ENCODE measurements around the gene INHA.

INHA gene

DNA sequence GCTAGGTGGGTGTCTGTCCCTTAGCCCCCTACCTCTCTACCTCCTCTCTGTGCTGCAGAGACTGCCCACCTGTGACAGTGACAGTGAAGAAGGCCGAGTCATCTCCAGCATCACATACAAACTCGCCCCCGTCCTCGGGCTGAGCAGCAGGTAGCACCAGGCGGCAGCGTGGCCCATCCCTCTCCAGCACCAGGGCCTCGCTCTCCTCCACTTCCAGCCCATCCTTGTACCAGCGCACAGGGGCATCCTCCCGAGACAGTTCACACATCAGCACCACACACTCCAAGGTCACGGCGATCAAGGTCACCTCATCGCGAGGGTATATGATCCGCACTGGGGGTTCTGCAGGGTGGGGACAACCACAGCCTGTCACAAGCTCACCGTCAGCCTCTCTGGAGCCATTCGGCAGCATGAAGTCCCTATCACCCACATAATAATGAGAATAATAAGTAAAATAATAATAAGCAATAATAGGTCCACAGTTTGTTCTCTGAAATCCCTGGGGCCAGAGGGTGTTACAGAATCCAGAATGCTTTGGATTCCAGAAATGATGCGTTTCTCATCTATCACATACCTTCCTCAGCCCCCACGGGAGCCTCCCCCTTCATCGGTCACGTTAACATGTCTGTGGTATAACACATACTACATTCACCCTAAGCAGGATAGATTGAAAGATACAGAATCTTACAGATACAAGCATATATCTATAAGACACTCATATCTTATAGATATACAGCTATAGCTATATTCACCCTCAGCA is 12.8 kb upstream of the INHA start:
- no peak for DNase-seq (ENCODE audit: low read depth)

DNA sequence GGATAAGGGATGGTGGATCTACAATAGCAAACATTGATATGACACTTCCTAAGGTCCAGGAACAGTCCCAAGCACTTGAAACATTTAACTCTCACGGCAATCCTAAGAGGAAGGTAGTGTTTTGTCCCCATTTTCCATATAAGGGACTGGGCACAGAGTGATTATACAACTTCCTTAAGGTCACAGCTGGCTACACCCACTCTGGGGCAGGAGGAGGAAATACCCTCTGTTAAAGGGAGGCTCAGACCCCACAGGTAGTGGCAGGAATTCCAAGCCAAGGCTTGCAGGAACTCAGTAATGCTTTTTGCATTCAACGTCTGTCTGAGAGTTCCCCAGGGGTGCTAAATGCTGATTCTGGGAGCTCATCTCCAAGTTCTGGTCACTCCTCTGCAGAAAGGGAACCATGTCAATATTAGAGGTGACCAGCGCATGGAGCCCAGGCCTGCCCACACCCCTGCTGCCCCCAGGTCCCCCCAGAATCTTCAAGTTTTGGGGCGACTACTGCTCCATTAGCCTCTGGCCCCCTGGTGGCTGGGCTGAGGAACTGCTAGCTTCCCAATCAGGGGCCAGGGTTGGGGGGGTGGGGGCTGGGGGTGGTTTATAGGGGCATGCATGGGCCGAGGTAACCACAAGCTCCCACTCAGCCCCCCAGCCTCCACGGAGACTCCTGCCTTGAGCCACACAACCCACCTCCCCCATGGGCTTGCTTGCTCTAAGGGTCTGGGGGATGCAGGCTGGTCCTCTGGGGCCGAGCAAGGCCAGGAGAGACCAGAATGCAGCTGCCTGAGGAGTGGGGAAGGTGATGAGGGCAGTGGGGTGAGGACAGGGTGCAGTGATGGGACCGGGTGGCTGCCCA is 11.8 kb upstream of the INHA start:
- DNase-seq (ENCODE audit: low read depth), result no peak

DNA sequence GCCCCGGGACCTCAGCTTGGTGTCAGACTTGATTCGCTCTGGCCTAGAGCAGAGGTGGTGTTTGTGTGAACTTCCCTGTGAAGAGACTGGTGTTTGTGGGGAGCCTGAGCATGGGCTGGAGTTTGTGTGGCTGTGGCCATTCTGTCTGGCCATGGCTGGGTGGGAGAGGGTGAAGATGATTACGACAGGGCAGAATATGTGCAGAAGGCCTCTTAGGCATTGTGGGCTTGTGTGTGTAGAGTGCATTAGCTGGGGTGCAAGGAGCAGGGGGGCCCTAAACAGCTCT is 11.3 kb upstream of the INHA start:
- no peak for DNase-seq (ENCODE audit: low read depth)

DNA sequence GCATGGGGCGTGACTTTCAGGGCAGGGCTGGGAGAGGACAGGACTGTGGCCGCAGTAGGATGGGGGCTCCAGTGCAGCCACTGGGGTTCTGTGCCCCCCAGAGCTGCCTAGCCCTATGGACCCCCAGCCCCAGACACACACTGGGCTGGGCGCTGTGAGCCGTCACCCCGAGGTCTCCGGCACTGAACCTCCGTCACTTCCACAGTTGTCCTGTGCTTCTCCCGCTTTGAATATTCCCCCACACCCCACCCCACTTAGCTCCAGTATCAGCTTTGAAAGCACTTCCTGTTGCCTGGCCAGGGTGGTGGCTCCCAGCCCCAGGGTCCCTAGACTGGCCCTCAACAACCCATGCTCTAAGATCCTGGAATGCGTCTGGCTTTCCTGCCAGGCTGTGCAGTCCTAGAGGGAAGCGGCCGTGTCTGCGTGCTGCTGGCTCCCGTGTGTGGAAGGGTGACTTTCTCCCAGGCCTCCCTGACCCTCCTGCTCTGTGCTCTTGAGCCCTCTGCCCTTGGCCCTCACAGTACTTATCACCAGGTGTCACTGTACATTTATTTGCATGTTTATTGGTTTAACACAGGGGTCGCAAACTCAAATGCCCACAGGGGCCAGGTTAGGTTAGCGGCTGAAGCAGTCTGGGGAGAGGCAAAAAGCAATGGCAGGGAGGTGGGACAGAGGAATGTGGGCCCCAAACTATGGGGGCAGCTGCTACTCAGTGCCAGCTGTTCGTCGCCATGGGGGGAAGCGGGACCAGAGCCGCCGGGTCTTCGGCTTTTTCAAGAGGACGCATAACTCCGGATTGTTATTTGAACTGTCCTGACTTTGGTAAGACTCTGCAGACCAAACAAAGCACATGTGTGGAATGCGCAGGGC is 10.7 kb upstream of the INHA start:
- no peak for DNase-seq (ENCODE audit: low read depth)

DNA sequence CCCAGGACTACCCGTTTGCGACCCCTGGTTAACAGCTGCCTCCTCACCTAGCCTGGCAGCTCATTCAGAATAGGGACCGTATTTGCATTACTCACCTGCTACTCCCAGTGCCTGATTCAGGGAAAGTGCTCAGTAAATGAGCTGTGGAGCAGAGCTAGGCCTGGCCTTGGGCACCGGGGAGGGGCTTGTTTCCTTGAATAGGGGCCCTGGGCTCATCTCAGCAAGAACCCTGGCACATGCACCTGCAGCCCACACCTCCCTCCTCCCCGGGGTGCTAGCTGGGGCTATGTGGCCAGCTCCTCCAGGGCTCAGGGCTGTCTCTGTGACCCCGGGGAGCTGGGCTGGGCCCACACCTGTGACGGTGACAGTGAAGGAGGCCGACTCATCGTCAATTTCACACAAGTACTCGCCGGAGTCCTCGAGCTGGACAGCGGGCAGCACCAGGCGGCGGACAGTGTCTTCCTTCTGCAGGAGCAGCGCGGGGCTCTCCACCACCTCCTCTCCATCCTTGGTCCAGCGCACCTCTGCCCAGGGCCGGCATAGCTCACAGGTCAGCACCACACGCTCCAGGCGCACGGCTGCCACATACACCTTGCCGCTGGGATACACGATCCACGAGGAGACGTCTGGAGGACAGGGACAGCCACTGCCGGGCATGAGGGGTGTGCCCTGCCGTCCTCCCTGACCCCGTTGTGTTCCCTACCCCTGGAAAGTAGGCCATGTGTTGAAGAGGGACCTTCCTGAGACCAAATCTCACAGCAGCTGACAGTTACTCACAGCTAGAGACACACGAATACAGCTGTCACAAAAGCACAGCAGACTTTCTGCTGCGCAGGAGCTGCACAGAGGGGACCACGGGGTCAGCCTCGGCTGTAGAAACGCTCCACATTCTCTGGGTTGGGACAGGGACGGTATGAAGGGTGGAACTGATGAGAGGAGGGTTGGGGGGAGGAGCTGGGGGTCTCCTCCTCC is 9.8 kb upstream of the INHA start:
- DNase-seq (ENCODE audit: low read depth), result no peak

DNA sequence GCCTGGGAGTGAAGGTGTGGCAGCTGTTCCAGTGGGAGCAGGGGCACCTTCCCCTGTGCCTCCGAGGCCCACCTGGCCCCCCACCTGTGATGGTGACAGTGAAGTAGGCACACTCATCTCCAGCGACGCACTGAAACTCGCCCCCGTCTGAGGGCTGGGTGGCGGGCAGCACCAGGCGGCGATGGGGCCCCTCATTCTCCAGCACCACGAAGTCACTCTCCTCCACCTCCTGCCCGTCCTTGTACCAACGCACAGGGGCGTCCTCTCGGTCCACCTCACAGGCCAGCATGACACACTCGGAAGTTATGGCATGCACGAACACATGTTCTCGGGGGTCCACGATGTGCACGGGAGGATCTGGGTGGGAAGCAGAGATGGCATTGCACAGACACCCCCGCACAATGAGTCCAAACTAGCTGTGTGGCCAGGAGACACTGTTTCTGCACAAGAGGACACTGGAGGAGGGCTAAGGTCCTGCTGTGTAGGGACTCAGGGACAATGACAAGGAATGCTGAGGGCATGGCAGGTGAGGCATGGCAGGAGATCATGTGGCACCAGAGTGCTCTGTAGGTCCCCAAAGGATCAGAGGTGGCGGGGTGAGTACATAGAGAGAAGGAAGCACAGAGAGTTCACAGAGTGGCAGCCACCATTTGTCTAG is 8.7 kb upstream of the INHA start:
- DNase-seq (ENCODE audit: low read depth), result no peak

DNA sequence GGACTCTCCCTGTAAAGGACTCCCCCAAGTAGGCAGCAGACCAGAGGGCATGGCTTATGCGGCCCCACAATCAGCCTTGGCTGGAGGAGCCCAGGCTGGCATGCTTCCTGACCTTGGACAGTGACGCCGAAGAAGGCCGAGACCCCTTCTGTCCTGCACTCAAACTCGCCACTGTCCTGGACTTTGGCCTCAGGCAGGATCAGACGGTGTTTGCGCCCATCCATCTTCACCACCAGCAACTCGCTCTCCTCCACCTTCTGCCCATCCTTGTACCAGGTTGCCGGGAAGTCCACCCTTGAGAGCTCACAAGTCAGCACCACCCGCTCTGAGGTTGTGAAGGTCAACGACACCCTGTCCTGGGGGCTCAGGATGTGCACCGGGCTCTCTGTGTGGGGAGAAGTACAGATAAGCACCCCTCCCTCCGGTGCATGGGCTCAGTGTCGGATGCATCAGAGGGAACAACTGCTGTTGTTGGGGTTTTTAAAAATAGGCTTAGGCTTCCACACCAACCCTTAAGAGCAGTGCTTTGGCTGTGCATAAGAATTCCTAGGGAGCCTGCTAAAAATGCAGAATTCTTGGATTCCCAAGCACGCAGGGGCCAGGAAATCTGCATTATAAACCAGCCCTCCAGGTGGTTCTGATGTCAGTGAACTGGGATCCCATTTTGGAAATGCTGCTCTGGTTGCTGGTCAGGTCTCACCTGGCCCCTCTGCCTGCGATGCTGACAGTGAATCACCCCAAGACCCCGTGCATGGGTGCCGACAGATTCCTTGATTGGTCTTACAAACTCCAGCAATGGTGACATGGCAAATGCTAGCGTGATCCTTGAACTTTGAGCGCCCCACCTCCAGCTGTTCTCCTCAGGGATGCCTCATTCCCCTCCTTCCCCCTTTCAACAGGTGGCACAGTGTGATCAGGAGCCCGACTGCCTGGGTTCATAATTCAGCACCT is 6.7 kb upstream of the INHA start:
- DNase-seq (ENCODE audit: low read depth), result no peak

DNA sequence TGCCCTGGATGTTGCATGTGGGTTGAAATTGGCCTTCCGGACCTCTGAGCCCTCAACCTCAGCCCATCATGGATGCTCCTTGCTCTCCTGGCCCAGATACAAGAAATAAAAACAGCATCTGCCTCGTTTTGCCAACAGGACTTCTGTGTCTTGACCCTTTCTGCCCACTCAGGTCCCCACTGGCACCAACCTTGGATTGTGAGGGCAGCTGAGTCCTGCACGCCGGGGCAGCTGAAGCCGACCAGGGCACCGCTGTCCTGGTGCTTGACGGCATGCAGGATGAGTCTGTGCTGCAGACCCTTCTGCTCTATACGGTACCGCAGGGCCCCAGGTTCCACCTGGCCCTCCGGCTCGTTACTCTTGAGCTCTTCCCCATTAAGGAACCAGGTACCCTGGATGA is 5.5 kb upstream of the INHA start:
- DNase-seq (ENCODE audit: low read depth), result no peak

DNA sequence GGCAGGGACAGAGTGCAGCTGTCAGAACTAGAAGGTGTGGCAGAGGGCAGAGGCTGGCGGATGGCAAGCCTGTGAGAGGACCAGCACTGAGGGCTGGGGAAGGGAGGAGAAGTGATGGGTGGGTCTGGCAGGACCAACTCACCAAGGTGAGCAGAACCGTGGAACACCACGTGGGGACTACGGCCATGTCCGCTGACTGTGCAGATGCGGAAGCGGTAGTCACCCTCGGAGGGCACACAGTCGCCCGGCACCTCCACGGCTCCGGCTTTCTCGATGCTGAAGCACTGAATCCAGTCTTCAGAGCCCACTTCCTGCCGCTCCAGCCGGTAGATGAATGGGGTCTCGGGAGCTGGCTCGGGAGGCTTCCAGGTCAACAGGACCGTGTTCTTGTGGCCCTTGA is 5.0 kb upstream of the INHA start:
- DNase-seq (ENCODE audit: low read depth), result no peak

DNA sequence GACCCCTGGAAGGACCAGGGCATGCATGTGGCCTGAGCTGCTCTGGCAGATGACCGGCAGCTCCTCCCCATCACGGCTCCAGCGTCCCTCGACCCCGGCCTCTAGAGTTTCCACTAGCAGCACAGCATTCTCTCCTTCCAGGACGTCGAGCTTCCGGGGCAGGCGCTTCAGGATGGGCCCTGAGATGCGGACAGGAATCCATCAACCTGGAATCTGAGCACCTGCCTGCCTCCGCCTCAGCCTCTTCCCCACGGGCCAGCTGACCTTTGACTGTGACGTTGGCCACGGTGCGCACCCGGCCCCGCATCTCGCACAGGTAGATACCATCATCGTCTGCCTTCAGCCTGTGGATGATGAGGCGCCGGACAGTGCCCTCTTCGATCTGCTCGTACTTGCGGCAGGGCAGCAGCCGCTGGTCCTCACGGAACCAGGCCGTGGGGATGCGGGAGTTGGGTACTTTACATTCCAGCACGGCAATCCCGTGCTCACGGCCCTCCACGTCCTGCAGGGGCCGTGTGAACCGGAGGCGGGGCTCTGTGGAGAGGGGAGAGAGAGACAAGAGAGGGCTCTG is 4.2 kb upstream of the INHA start:
- no peak for DNase-seq (ENCODE audit: low read depth)

DNA sequence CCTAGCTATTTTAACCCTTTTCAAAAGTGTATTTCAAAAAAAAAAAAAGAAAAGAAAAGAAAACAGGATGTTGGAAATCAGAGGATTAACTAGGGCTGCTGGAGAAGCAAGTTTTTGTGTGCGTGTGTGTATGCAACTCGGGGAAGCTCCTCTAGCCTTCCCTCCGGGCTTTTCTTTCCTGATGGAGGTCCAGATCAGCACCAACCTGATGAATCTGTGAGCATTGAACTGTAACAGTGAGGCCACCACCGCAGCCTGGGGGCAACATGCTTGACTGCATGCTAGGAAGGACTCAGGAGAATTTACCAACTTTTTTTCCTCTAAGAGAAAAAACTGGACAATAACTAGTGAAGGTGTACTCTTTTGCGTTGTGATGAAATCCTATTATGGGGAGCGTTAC is 3.1 kb upstream of the INHA start:
- no peak for DNase-seq (ENCODE audit: low read depth)

DNA sequence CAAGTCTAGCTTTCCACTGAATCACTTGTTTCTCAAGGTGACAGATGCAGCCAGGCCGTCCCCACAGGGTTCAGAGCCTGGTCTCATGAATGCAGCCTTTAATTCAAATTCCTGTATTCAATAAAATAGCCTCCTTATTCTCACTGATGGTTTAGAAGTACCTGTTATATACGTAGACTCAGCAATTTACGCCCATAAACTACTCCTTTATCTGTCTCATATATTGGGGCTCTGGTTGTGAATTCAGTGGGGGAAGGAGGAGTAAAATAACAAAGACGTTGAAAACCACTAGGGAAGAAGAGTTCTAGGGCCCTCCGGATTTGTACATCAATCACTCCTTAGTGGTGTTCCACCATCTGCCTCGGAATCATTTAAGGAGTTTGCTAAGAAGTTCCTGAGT is 2.5 kb upstream of the INHA start:
- no peak for DNase-seq (ENCODE audit: low read depth)

DNA sequence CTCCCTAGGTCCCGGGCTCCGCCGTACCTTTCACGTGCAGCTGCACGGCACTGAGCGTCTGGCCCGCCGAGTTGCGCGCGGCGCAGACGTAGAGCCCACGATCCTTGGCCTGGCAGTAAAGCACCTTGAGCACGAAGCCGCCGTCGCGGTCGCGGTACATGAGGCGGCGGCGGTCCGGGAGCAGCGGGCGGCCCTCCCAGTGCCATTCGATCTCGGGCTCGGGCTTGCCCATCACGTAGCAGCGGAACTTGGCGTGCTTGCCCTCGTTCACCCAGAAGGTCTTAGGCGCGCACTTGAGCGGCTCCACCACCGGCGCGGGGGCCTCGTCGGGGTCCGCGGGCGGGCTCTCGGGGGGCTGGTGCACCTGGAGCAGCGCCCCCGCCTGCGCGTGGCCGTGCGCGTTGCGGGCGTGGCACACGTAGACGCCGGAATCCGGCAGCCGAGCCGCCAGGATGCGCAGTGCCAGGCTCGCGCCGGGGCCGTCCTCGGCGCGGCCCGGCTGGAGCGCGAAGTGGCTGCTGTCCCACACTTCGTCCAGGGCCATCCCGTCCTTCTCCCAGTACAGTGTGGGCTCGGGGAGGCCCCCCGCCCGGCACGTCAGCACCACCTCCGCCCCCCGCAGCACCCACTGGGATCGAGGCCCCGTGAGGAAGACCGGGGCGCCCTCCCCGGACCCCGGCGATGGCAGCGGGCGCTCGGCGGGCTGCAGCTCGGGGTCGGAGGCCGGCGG is 1.8 kb upstream of the INHA start:
- no peak for DNase-seq (ENCODE audit: low read depth)

DNA sequence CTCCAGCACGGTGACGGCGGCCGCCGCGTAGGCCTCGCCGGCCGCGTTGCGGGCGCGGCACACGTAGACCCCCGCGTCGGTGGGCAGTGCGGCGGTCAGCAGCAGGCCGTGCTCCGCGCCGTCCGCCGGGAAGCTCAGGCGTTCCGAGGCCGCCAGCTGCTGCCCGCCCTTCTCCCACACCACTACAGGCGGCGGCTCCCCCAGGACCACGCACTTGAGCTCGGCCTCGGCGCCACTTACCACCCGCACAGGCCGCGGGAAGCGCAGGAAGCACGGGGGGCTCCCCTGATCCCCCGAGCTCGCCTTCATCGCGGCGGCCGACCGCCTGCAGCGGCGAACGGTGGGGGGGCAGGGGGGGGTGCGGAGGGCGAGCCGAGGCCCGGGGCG is 1.2 kb upstream of the INHA start:
- DNase-seq (ENCODE audit: low read depth), result no peak

DNA sequence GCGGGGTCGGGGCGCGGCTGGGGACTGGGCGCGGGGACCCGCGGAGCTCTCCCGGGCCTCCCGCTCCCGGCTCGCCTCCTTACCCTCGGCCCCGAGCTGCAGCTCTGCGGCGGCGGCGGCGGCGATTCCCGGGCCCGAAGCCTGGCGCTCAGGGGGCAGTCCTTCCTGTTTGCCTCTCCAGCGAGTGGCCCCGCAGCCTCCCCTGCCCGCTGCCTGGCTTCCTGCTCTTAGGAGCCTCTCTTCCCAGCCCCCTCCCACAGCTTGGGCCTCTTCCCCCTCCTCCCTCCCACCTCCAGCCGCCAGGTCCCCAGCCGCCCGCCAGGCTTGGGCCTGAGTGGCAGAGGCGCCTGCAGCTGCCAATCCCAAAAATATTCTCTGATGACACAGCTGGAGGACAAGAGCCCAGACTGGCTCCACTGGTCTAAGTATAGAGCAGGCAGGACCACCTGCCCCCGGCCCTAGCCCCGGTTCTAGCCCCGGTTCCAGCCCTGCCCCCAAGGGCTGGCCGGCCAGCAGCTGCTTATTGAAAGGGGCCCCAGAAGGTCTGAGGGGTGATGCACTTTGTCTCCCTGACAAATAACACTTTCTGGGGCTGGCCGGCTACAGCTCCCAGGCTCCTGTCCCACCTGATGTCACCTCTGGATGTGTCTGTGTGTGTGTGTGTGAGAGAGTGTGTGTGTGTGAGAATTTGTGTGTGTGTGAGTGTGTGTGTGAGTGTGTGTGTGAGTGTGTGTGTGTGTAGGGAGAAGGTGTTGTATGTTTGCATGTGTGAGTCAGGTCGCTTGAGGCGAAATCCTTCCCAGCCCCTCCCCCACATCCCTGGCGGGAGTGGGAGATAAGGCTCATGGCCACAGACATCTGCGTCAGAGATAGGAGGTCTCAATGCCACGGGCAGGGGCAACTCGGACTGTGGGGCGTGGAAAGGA is 536 bp upstream of the INHA start, which contains the start of gene OBSL1:
TSS of gene OBSL1 (minus strand) at position 229 of the 926 bp plus-strand sequence. CDS start 307 bp downstream, outside the sequence.
- DNase-seq (ENCODE audit: low read depth), result no peak

DNA sequence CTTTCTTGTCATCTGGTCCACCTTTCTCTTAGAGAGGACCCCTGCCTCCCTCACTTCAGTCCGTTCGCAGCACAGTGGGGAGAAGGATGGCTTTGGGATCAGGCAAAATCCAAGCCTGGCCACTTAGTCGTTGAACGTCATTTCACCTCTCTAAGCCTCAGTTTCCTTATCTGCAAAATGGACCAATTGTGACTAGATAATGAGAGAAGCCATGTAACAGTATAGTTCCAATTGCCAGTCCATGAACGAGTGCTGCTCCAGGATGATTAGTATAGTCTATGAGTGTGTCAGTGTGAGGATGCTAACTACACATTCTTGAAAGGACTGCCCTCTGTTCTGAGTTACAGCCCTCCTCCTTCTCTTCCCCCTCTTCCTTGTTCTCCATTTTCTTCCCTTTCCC is 1.1 kb downstream of the INHA start:
- DNase-seq (ENCODE audit: low read depth), result no peak

DNA sequence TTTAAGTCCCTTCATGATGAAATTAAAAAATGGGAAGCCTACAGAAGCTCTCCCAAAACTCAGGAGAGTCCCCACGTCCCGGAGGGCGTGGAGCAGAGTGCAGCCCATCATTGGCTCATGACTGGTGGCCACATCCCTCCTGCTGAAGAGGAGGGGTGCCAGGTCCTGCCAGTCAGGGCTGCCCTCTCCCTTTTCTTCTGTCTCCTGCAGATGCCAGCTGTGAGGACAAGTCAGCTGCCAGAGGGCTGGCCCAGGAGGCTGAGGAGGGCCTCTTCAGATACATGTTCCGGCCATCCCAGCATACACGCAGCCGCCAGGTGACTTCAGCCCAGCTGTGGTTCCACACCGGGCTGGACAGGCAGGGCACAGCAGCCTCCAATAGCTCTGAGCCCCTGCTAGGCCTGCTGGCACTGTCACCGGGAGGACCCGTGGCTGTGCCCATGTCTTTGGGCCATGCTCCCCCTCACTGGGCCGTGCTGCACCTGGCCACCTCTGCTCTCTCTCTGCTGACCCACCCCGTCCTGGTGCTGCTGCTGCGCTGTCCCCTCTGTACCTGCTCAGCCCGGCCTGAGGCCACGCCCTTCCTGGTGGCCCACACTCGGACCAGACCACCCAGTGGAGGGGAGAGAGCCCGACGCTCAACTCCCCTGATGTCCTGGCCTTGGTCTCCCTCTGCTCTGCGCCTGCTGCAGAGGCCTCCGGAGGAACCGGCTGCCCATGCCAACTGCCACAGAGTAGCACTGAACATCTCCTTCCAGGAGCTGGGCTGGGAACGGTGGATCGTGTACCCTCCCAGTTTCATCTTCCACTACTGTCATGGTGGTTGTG is 2.6 kb downstream of the INHA start:
- no peak for DNase-seq (ENCODE audit: low read depth)

Data from stimulated activated CD8-positive, alpha-beta memory T cell treated with anti-CD3 and anti-CD28 coated beads, Interleukin-7, amount 100 ng/mL, for 24 hours (primary cell).